Neuronal stem cell (in vitro differentiated cells): Measurements from ENCODE around the gene PPIP5K1.

Experiments used
- DNase-seq: peaks from one replicate; pipeline ENCODE4 v3.0.0-alpha.2; 2013; ENCODE audit warnings: low spot score
- H2AFZ ChIP-seq: one replicate; pipeline ENCODE4 v1.6.1; 2013; ENCODE audit warnings: mild to moderate bottlenecking, low read length, inconsistent platforms
- H2AK5ac ChIP-seq: 2 replicates; pipeline ENCODE4 v1.6.1; 2013; ENCODE audit warnings: low read depth, mild to moderate bottlenecking, inconsistent platforms, low read length, moderate library complexity, mixed read lengths
- H2BK120ac ChIP-seq: 2 replicates; pipeline ENCODE4 v1.6.1; 2013; ENCODE audit warnings: low read depth, mild to moderate bottlenecking, inconsistent platforms, low read length, moderate library complexity, mixed read lengths
- H2BK12ac ChIP-seq: one replicate; pipeline ENCODE4 v1.6.1; 2013; ENCODE audit warnings: low read length, inconsistent platforms
- H2BK15ac ChIP-seq: 2 replicates; pipeline ENCODE4 v1.6.1; 2013; ENCODE audit warnings: mild to moderate bottlenecking, low read length, inconsistent platforms, mixed read lengths
- H2BK5ac ChIP-seq: one replicate; pipeline ENCODE4 v1.6.1; 2013; ENCODE audit warnings: inconsistent platforms, mild to moderate bottlenecking, low read length, moderate library complexity
- H3K14ac ChIP-seq: one replicate; pipeline ENCODE4 v1.6.1; 2013; ENCODE audit warnings: low read length, inconsistent platforms
- H3K18ac ChIP-seq: 2 replicates; pipeline ENCODE4 v1.6.1; 2013; ENCODE audit warnings: low read length, inconsistent platforms
- H3K23ac ChIP-seq: 2 replicates; pipeline ENCODE4 v1.6.1; 2013; ENCODE audit warnings: low read depth, mild to moderate bottlenecking, mixed read lengths, low read length, inconsistent platforms; ENCODE audit not compliant: poor library complexity
- H3K27ac ChIP-seq: replicated peaks from 3 replicates; pipeline ENCODE4 v1.5.1; 2013; ENCODE audit warnings: low read length, inconsistent platforms
- H3K27me3 ChIP-seq, 3 experiments: 2 replicates each; pipeline ENCODE4 v1.6.1; 2013; ENCODE audit warnings: low read length in 3 of 3, mild to moderate bottlenecking in 2 of 3, inconsistent platforms in 1 of 3, low read depth in 1 of 3, mixed read lengths in 1 of 3, moderate library complexity in 1 of 3; ENCODE audit not compliant: control insufficient read depth in 3 of 3, insufficient read depth in 3 of 3
- H3K36me3 ChIP-seq, 2 donors: replicated peaks in 1 of 2; 2 replicates each; pipeline ENCODE4 v1.6.1; 2013; ENCODE audit warnings: low read length in 2 of 2; ENCODE audit not compliant: control insufficient read depth in 2 of 2, insufficient read depth in 2 of 2
- H3K4ac ChIP-seq: 2 replicates; pipeline ENCODE4 v1.6.1; 2013; ENCODE audit warnings: inconsistent platforms, mild to moderate bottlenecking, low read length, moderate library complexity
- H3K4me1 ChIP-seq, 2 donors: 1 replicate in 1 of 2; 2 replicates in 1 of 2; pipeline ENCODE4 v1.6.1; 2013; ENCODE audit warnings: low read length in 2 of 2, low read depth in 1 of 2; ENCODE audit not compliant: control insufficient read depth in 2 of 2, insufficient read depth in 1 of 2
- H3K4me2 ChIP-seq: one replicate; pipeline ENCODE4 v1.6.1; 2013; ENCODE audit warnings: mild to moderate bottlenecking, low read length, inconsistent platforms; ENCODE audit not compliant: insufficient read depth, poor library complexity, severe bottlenecking
- H3K4me3 ChIP-seq, 2 donors: 2 replicates each; pipeline ENCODE4 v1.5.1; 2013; ENCODE audit warnings: low read length in 2 of 2, mild to moderate bottlenecking in 2 of 2, inconsistent platforms in 1 of 2, moderate library complexity in 1 of 2
- H3K79me1 ChIP-seq: one replicate; pipeline ENCODE4 v1.6.1; 2013; ENCODE audit warnings: low read depth, mild to moderate bottlenecking, inconsistent platforms, low read length, moderate library complexity
- H3K9ac ChIP-seq: one replicate; pipeline ENCODE4 v1.6.1; 2013; ENCODE audit warnings: mild to moderate bottlenecking, low read depth, low read length, inconsistent platforms; ENCODE audit not compliant: poor library complexity
- H3K9me3 ChIP-seq, 2 donors: replicated peaks in 1 of 2; 2 replicates each; pipeline versions ENCODE3 to v1.6.1; 2013; ENCODE audit warnings: low read length in 2 of 2, mild to moderate bottlenecking in 2 of 2, inconsistent platforms in 1 of 2, low read depth in 1 of 2, mixed read lengths in 1 of 2, moderate library complexity in 1 of 2; ENCODE audit not compliant: control insufficient read depth in 2 of 2, insufficient read depth in 1 of 2
- H4K8ac ChIP-seq: one replicate; pipeline ENCODE4 v1.6.1; 2013; ENCODE audit warnings: low read depth, mild to moderate bottlenecking, inconsistent platforms, low read length, moderate library complexity
- H4K91ac ChIP-seq: one replicate; pipeline ENCODE4 v1.6.1; 2013; ENCODE audit warnings: low read length, low read depth, mild to moderate bottlenecking, inconsistent platforms; ENCODE audit not compliant: poor library complexity
- WGBS, 2 donors: extraction: QIAGEN DNeasy Blood & Tissue Kit; methylation state at CpG; one replicate each; pipeline ENCODE4 v1.1.7; 2013; ENCODE audit warnings: missing lambda C conversion rate in 2 of 2, mixed read lengths in 1 of 2; ENCODE audit not compliant: insufficient read length in 2 of 2, insufficient replicate concordance in 1 of 2; ENCODE audit errors: extremely low coverage in 2 of 2; 5-methylcytosine and 5-hydroxymethylcytosine counted together

PPIP5K1 gene

DNA sequence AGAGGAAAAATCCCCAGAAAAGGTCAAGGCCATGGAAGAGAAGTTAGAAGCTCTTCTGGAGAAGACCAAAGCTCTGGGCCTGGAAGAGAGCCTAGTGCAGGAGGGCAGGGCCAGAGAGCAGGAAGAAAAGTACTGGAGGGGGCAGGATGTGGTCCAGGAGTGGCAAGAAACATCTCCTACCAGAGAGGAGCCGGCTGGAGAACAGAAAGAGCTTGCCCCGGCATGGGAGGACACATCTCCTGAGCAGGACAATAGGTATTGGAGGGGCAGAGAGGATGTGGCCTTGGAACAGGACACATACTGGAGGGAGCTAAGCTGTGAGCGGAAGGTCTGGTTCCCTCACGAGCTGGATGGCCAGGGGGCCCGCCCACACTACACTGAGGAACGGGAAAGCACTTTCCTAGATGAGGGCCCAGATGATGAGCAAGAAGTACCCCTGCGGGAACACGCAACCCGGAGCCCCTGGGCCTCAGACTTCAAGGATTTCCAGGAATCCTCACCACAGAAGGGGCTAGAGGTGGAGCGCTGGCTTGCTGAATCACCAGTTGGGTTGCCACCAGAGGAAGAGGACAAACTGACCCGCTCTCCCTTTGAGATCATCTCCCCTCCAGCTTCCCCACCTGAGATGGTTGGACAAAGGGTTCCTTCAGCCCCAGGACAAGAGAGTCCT lies 63.6 kb downstream of the PPIP5K1 start:
- Histone ChIP-seq H2AK5ac (no peak overlapping the region), H3K9ac (no peak overlapping the region), H3K4me1 (peaks cover 0 to 11% of the 10 kb centered on the region in 2 donors), H2AFZ (no peak overlapping the region), H3K9me3 (peaks cover 9 to 18% of the 10 kb centered on the region in 2 donors), H2BK12ac (no peak overlapping the region), H3K18ac (no peak overlapping the region), H2BK5ac (no peak overlapping the region), H4K91ac (no peak overlapping the region), H3K79me1 (no peaks in the 10 kb centered on the region), H3K14ac (no peak overlapping the region), H3K4me3 (no peak overlapping the region), H3K27ac (no peak overlapping the region), H2BK120ac (no peak overlapping the region), H3K4me2 (no peak overlapping the region), H3K4ac (no peak overlapping the region), H3K36me3 (peaks cover 40 to 58% of the 10 kb centered on the region in 2 donors), H2BK15ac (no peak overlapping the region), H4K8ac (no peak overlapping the region), H3K27me3 (no peaks in the 10 kb centered on the region), H3K23ac (no peak overlapping the region)
- no CpG with 5 or more reads among the region's 11 CpGs for WGBS, 2 donors
- no peak for DNase-seq

DNA sequence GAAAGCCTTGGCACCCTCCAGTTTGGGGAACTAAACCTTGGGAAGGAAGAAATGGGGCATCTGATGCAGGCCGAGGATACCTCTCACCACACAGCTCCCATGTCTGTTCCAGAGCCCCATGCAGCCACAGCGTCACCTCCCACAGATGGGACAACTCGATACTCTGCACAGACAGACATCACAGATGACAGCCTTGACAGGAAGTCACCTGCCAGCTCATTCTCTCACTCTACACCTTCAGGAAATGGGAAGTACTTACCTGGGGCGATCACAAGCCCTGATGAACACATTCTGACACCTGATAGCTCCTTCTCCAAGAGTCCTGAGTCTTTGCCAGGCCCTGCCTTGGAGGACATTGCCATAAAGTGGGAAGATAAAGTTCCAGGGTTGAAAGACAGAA lies 64.9 kb downstream of the PPIP5K1 start:
- no CpG with 5 or more reads among the region's 4 CpGs for WGBS, 2 donors
- Histone ChIP-seq H2AK5ac (no peak overlapping the region), H2AFZ (no peak overlapping the region), H3K4me3 (no peak overlapping the region), H3K27ac (no peak overlapping the region), H4K91ac (no peak overlapping the region), H3K9ac (no peak overlapping the region), H3K4ac (no peak overlapping the region), H3K27me3 (no peaks in the 10 kb centered on the region), H2BK5ac (no peak overlapping the region), H3K4me2 (no peak overlapping the region), H2BK15ac (no peak overlapping the region), H3K4me1 (peaks cover 0 to 8% of the 10 kb centered on the region in 2 donors), H3K18ac (no peak overlapping the region), H4K8ac (no peak overlapping the region), H3K23ac (no peak overlapping the region), H3K79me1 (no peaks in the 10 kb centered on the region), H3K36me3 (peaks cover 47 to 69% of the 10 kb centered on the region in 2 donors), H3K14ac (no peak overlapping the region), H2BK120ac (no peak overlapping the region), H3K9me3 (peaks cover 9 to 18% of the 10 kb centered on the region in 2 donors), H2BK12ac (no peak overlapping the region)
- DNase-seq, result no peak

DNA sequence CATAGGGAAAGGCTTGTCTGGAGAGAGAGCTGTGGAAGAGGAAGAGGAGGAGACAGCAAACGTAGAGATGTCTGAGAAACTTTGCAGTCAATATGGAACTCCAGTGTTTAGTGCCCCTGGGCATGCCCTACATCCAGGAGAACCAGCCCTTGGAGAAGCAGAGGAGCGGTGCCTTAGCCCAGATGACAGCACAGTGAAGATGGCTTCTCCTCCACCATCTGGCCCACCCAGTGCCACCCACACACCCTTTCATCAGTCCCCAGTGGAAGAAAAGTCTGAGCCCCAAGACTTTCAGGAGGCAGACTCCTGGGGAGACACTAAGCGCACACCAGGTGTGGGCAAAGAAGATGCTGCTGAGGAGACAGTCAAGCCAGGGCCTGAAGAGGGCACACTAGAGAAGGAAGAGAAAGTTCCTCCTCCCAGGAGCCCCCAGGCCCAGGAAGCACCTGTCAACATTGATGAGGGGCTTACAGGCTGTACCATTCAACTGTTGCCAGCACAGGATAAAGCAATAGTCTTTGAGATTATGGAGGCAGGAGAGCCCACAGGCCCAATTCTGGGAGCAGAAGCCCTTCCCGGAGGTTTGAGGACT lies 65.7 kb downstream of the PPIP5K1 start:
- Histone ChIP-seq H4K8ac (no peak overlapping the region), H2BK12ac (no peak overlapping the region), H2BK120ac (no peak overlapping the region), H3K4ac (no peak overlapping the region), H2AK5ac (no peak overlapping the region), H3K14ac (no peak overlapping the region), H3K18ac (no peak overlapping the region), H2BK5ac (no peak overlapping the region), H3K4me2 (no peak overlapping the region), H3K4me1 (peaks cover 0 to 7% of the 10 kb centered on the region in 2 donors), H3K27ac (no peak overlapping the region), H3K9me3 (peaks cover 9 to 18% of the 10 kb centered on the region in 2 donors), H2AFZ (no peak overlapping the region), H4K91ac (no peak overlapping the region), H3K9ac (no peak overlapping the region), H3K27me3 (no peaks in the 10 kb centered on the region), H3K4me3 (no peak overlapping the region), H2BK15ac (no peak overlapping the region), H3K79me1 (no peaks in the 10 kb centered on the region), H3K36me3 (peaks cover 47 to 66% of the 10 kb centered on the region in 2 donors), H3K23ac (no peak overlapping the region)
- no CpG with 5 or more reads among the region's 4 CpGs for WGBS, 2 donors
- no peak for DNase-seq

DNA sequence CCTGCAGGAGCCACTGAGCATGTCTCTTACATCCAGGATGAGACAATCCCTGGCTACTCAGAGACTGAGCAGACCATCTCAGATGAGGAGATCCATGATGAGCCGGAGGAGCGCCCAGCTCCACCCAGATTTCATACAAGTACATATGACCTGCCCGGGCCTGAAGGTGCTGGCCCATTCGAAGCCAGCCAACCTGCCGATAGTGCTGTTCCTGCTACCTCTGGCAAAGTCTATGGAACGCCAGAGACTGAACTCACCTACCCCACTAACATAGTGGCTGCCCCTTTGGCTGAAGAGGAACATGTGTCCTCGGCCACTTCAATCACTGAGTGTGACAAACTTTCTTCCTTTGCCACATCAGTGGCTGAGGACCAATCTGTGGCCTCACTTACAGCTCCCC lies 66.4 kb downstream of the PPIP5K1 start:
- H3K36me3 ChIP-seq, result peaks cover 47 to 66% of the 10 kb centered on the region in 2 donors
- no CpG with 5 or more reads among the region's 7 CpGs for WGBS, 2 donors
- H2BK15ac ChIP-seq, result no peak overlapping the region

More for the DNA sequence above, 66.4 kb downstream of the PPIP5K1 start:
- H3K9me3 ChIP-seq, result peaks cover 9 to 18% of the 10 kb centered on the region in 2 donors
- H3K9ac ChIP-seq, result no peak overlapping the region
- H3K4me1 ChIP-seq, result peaks cover 6 to 14% of the 10 kb centered on the region in 2 donors
- DNase-seq, result no peak
- H3K18ac ChIP-seq, result no peak overlapping the region
- no peaks in the 10 kb centered on the region for H3K27me3 ChIP-seq
- no peak overlapping the region for H4K8ac ChIP-seq
- H2BK5ac ChIP-seq, result no peak overlapping the region
- H2AK5ac ChIP-seq, result no peak overlapping the region
- no peak overlapping the region for H2AFZ ChIP-seq
- H3K4ac ChIP-seq, result no peak overlapping the region
- no peak overlapping the region for H4K91ac ChIP-seq
- H2BK120ac ChIP-seq, result no peak overlapping the region
- H3K4me2 ChIP-seq, result no peak overlapping the region
- H3K27ac ChIP-seq, result no peak overlapping the region
- no peak overlapping the region for H3K23ac ChIP-seq
- no peak overlapping the region for H2BK12ac ChIP-seq
- no peak overlapping the region for H3K4me3 ChIP-seq
- no peaks in the 10 kb centered on the region for H3K79me1 ChIP-seq
- no peak overlapping the region for H3K14ac ChIP-seq
